GM19324 (cell line): ENCODE data around the gene NFAM1.

Experiments used
- ATAC-seq: cut with Tn5 transposase; IDR thresholded peaks from one replicate; pipeline ENCODE4 v1.9.1; 2021; ENCODE audit warnings: mild to moderate bottlenecking, moderate library complexity; ENCODE audit not compliant: unreplicated experiment, low FRiP score

NFAM1 gene

GRCh38 chr22:42416671-42417230, 15.5 kb downstream of the NFAM1 start:
- ATAC-seq = no peak

DNA sequence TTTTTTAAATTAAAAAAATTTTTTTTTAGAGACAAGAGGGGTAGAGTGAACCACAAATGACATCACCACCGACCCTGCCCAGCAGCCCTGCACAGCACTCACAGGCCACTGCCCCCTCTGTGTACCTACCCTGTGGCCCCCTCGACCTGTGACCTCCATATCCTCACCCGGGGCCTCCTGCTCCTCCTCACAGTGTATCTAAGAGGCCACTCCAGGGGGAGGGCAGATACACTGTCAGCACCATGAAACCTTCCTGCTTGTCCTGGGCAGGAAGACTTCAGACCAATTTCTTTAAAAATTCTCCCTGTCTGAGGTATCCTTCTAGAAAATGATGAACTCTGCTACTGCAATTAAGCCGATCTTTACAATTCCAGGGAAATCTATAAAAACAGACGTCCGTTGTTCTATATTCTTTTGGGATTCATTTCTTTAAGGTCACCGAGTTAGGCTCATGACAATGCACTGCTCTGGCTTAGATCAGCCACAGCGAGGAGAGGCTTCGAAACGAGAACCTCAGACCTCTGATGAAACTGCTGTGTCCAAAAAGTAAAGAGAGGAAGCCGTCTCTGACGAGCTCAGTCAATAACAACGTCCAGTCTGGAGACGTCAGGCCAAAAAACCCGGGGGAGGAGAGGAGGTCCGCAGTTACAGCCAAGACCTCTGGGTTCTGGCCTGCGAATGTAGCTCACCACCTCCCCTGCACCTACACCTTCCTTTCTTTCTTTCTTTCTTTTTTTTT, 17.5 kb downstream of the NFAM1 start:
- ATAC-seq = no peak

- ATAC-seq = no peak
These were observed 18.2 kb downstream of the NFAM1 start for GRCh38 chr22:42414021-42414420.

DNA sequence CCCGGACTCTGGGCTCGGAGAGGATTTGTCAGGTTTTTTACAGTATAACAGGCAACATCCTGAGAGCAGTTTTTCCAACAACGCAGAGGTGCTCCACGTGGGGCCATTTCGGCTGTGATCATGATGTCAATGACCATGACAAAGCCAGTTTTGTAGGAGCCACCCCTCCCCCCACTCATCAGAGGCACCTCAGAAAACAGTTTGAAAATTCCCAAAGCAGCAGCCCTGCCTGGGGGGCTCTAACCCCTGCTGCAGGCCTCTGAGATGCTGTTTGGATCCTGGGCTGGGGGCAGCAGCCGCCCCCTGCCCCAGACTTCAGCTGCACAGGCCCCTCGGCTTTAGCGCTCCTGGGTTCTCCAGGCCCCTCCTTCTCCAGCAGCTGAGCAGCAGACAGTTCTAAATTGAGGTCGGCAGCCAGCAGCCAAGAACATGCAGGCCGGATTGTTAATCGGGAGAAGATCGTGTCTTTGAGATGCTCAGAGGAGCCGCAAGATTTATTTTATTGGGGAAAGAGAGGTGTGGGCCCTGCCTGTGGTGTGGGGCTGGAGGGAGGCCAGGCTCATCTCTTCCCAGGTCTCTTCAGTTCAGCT, 19.4 kb downstream of the NFAM1 start:
- ATAC-seq = no peak

DNA sequence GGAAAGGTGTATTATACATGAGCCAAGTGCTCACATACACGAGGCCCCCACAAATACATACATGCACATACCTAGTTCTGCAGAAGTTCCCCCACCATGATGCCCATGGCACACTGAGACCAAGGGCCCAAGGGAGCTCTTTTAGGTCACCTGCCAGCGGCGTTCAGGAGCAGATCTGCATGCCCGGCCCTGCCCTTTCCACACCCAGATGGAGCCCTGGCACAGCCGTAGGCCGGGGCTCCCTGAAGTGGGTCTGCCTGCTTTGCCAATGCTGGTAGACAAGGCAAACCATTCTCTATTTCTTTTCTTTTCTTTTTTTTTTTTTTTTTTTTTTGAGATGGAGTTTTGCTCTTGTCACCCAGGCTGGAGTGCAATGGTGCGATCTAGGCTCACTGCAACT, 21.5 kb downstream of the NFAM1 start:
- no peak for ATAC-seq

DNA sequence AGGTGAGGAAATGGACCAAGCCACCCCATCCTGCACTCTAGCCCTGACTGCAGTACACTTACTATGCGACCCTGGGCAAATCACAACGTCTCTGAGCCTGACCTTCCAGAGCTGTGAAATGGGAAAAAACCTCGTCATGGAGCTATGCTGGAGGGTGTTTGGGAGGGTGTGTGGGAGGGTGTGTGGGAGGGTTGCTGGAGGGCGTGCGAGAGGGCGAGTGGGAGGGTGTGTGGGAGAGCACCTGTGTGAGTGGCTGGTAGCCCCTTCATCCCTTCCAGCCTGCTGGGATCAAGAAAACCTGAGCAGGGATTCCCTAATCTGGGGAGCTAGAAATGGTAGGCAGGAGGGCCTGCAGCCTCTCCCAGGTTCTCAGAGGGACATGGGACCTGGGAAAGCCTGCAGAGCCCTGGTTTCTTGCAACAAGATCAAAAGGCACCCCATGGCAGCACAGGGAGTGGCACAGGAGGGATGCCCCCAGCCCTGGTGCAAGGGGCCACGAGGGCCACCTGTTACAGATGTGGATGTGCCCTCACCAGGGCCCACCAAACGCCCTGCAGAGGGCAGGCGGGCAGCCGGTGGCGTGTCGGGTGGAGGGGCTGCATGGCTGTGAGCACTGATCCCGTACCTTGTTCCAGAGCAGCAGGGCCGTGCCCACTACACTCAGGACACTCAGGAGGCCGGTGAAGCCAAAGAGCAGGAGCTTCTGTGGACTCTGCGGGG, 23.2 kb downstream of the NFAM1 start:
- no peak for ATAC-seq

- no peak for ATAC-seq
These were observed 23.9 kb downstream of the NFAM1 start for GRCh38 chr22:42408276-42408675.

DNA sequence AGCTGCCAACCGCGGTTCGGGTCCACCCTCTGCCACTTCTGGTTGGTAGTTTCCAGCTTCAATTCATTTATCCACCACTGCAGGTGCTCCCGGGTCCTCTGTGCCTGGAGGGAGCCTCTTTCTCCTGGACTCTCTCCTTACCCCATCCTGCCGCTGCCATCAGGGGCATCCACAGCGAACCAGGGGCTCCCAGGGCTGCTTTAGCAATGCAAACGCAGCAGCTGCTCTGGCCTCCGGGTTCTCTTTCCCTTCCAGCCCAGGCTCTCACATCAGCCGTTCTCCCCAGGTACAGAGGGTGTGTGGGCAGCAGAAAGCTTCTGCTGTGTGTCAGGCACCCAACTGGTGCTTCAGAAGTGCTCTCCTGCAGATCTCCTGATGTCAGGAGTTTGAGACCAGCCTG, 27.9 kb downstream of the NFAM1 start:
- no peak for ATAC-seq

DNA sequence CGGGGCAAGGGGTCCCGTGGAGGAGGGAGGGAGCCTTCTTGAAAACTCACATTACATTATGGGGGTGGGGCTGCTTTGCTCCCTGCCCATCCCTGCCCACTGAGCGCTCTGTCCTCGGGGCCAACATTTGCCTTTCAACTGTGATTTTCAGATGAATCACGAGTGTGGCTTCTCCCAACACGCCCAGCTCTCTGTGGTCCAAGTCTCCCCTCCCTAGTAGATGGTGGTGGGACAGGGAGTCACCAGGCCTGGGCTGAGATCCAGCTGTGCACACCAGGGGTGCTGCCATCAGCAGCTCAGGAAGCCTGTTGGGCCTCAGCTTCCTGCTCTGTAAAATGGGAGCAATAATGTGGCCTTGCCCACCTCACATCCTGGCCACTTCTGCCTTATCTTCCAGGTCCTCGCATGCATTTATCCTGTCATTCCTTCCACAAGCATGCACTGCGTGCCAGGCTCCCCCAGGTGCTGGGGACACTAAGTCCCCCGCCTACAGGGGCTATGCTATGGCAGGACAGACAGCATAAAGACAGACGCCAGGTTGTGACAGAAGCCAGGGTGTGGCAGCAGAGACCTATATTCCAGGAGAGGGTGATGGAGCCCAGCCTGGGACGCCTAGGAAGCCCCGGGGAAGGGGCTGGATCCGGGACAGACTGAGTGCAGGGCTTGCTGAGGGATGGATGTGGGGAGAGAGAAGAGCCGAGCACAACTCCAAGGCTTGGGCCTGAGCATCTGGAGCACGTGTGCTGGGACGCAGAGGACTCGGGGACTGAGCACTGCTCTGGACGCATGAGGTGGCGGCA, 30.5 kb downstream of the NFAM1 start:
- no peak for ATAC-seq

- ATAC-seq = no peak
These were observed 31.2 kb downstream of the NFAM1 start for GRCh38 chr22:42400811-42401534.

DNA sequence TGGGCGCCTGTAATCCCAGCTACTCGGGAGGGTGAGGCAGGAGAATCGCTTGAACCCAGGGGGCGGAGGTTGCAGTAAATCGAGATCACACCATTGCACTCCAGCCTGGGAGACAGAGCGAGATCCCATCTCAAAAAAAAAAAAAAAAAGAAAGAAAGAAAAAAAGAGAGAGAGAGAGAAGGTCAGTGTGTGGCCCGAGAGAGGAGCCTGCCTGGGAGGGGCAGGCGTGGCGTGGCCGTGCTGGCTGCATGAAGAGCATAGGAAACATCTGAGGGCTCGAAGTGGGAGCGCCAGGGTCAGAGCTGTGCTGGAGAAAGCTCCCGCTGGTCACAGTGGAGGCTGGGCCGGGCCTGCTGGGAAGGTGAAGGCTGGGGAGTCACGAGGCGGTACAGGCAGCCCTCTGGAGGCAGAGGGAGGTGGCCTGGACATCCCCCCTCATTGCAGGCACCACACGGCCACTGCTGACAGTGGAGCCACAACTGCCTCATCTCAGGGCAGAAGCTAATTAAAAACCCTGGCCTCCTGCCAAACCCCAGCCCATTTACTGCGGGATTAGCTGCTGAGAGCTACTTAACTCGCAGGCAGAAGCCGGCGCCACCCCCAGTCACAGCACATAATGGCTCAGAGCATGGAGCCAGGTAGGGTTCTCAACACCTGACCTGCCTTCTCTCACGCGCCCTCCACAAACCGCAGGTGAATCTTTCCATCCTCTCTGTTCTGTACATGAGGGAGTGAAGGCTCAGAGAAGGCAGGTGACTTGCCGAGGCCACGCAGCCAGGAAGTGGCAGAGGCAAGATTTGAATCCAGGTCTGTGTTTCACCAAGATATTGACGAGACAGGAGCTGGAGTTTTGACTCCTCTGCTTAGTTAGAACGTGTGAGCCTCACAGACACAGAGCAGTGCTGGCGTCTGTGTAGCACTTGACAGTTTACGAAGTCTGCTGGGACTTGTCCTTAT, 32.6 kb downstream of the NFAM1 start:
- no peak for ATAC-seq

GRCh38 chr22:42397332-42398249, 34.6 kb downstream of the NFAM1 start:
- ATAC-seq = no peak

- ATAC-seq = no peak
These were observed 35.4 kb downstream of the NFAM1 start for GRCh38 chr22:42396621-42397331.

GRCh38 chr22:42389143-42389542, 43.1 kb downstream of the NFAM1 start:
- no peak for ATAC-seq

- no peak for ATAC-seq
These were observed 43.9 kb downstream of the NFAM1 start for GRCh38 chr22:42388130-42388797.

- no peak for ATAC-seq
These were observed 44.6 kb downstream of the NFAM1 start for GRCh38 chr22:42387631-42388030.

- ATAC-seq = no peak
These were observed 46.5 kb downstream of the NFAM1 start for GRCh38 chr22:42385696-42386095.
